Tibial nerve (tissue), 3 donors: ENCODE data around the gene RBM20.

Experiments used
- CTCF ChIP-seq, 5 experiments: fragments of 200-600 bp in 3 of 5; fragments of 450-650 bp in 2 of 5; sonication (generic) in 3 of 5; IDR thresholded peaks; one replicate each; pipeline ENCODE4 v1.5.1; 2016 to 2019; ENCODE audit warnings: antibody characterized with exemption in 5 of 5, mild to moderate bottlenecking in 3 of 5, moderate library complexity in 2 of 5
- POLR2A ChIP-seq, 2 donors: fragments of 450-650 bp; IDR thresholded peaks; one replicate each; pipeline ENCODE4 v1.6.1; 2017; ENCODE audit warnings: antibody characterized with exemption in 2 of 2, mild to moderate bottlenecking in 2 of 2, moderate library complexity in 2 of 2

DNA sequence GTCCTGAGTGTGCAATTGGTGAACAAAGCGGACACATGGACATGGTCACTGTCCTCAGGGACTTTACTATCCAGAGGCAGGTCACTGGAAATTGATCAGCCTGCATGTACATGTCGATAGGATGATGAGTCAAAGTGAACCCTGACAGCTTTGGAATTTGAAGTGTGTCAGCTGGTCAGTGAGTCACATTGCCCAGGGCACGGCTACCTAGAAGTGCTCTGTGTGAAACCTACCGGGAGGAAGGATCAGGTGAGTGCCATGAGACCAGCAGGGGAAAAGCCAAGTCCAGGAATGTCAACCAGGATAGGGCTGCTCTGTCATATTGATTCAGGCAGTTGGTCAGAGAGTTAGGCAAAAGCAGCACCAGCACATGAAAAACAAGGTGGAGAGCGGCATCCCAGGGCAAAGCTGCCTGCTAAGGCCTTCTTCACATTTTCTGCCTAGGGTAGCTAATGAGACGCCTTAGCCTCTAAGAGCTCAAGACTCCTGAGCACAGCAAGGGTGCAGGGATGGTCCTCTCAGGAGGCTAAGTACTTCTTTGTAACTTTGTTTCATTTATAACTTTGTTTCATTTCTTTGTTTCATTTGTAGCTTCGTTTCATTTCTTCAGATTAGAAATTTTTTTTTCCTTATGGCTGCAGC, 208.2 kb downstream of the RBM20 start:
- no peak for TF ChIP-seq POLR2A (IDR thresholded peaks at IDR 0.05)
- TF ChIP-seq CTCF (IDR thresholded peaks at IDR 0.05) = no peak
